GM12878 (cell line): ENCODE measurements around the gene GPR108. TPM values are rescaled to one million over a fixed set of nuclear protein-coding genes. Genes with fewer than 3 reads are reported as not detected.

Experiments
- ATAC-seq: fragments of 200-7000 bp; cut with Tn5 transposase; 3 replicates; pipeline ENCODE4 v1.9.1; 2020; ENCODE audit warnings: mild to moderate bottlenecking, moderate library complexity
- BruUV-seq: library from RNA; stranded (reverse); fragments of 400-500 nt; replicated peaks from 2 replicates; lab custom pipeline; 2021; lab: Mats Ljungman, UMichigan
- CTCF ChIA-PET: fragments of 300-600 bp; sonication (Branson Sonifier 250); formaldehyde crosslinking; extraction: SDS; loops from one replicate; lab custom pipeline; 2021; ENCODE audit warnings: inconsistent platforms; lab: Yijun Ruan, JAX
- POLR2A ChIA-PET: fragments of 350-600 bp; formaldehyde crosslinking; extraction: SDS; loops from one replicate; lab custom pipeline; 2021; ENCODE audit warnings: inconsistent platforms; lab: Charles Lee
- RAD21 ChIA-PET: fragments of 300-600 bp; sonication (Branson Sonifier 250); formaldehyde crosslinking; loops from one replicate; lab custom pipeline; 2023; ENCODE audit warnings: antibody characterized with exemption; ENCODE audit not compliant: unreplicated experiment; lab: Charles Lee
- SMC1A ChIA-PET: fragments of 300-600 bp; sonication (Branson Sonifier 250); formaldehyde crosslinking; loops from one replicate; lab custom pipeline; 2023; ENCODE audit not compliant: unreplicated experiment, uncharacterized antibody; lab: Charles Lee
- DNase-seq: peaks from one replicate; pipeline ENCODE4 v3.0.0-alpha.2; 2011; ENCODE audit warnings: low read depth, low spot score
- FAIRE-seq: peaks from 3 replicates; lab custom pipeline; 2011; peaks lifted over from hg19 to GRCh38; lab: Jason Lieb, UNC
- H2AFZ ChIP-seq: 2 replicates; pipeline ENCODE4 v1.6.0; 2011; ENCODE audit warnings: low read depth, low read length, control low read depth; ENCODE audit not compliant: control insufficient read depth
- H3K27ac ChIP-seq: 2 replicates; pipeline ENCODE4 v1.5.1; 2011; ENCODE audit warnings: control low read depth; ENCODE audit not compliant: control insufficient read depth, insufficient read depth
- H3K27me3 ChIP-seq, 2 experiments: replicated peaks in 1 of 2; 2 replicates each; pipeline versions ENCODE4 v1.6.0 to v1.6.1; 2011; ENCODE audit warnings: low read length in 1 of 2; ENCODE audit not compliant: control insufficient read depth in 2 of 2, insufficient read depth in 2 of 2
- H3K36me3 ChIP-seq, 2 experiments: 2 replicates each; pipeline ENCODE4 v1.5.1; 2011; ENCODE audit warnings: low read length in 1 of 2; ENCODE audit not compliant: control insufficient read depth in 2 of 2, insufficient read depth in 2 of 2
- H3K4me1 ChIP-seq: 2 replicates; pipeline ENCODE4 v1.6.1; 2011; ENCODE audit warnings: mild to moderate bottlenecking, low read length, moderate library complexity, mixed read lengths; ENCODE audit not compliant: control insufficient read depth, insufficient read depth
- H3K4me2 ChIP-seq: 2 replicates; pipeline ENCODE4 v1.6.0; 2011; ENCODE audit warnings: control low read depth; ENCODE audit not compliant: control insufficient read depth, insufficient read depth
- H3K4me3 ChIP-seq: fragments of 200-600 bp; sonication (generic); 2 replicates; pipeline ENCODE4 v1.5.1; 2016
- H3K79me2 ChIP-seq: 2 replicates; pipeline ENCODE4 v1.6.0; 2011; ENCODE audit warnings: low read length; ENCODE audit not compliant: control insufficient read depth, insufficient read depth
- H3K9ac ChIP-seq: 2 replicates; pipeline ENCODE4 v1.8.0; 2011; ENCODE audit warnings: low read length, control low read depth, mixed read lengths; ENCODE audit not compliant: control insufficient read depth, insufficient read depth
- H3K9me3 ChIP-seq: replicated peaks from 3 replicates; pipeline ENCODE4 v1.5.1; 2011; ENCODE audit warnings: mild to moderate bottlenecking, low read length; ENCODE audit not compliant: control insufficient read depth, insufficient read depth
- H4K20me1 ChIP-seq: 2 replicates; pipeline ENCODE4 v1.6.0; 2011; ENCODE audit not compliant: control insufficient read depth, insufficient read depth
- CEBPB ChIP-seq, 2 experiments: fragments of 150-350 bp in 1 of 2; IDR thresholded peaks; 2 replicates each; pipeline ENCODE4 v1.6.1; 2012 to 2014; ENCODE audit warnings: low read depth in 2 of 2, low read length in 2 of 2, borderline replicate concordance in 1 of 2, inconsistent platforms in 1 of 2
- EED ChIP-seq: sonication (generic); IDR thresholded peaks from 2 replicates; pipeline ENCODE4 v1.6.1; 2016; ENCODE audit warnings: antibody characterized with exemption, low read depth
- EGR1 ChIP-seq, 2 experiments: IDR thresholded peaks; 1 replicate in 1 of 2; 2 replicates in 1 of 2; pipeline ENCODE4 v1.6.1; 2011 to 2012; ENCODE audit warnings: low read depth in 2 of 2, low read length in 2 of 2, borderline replicate concordance in 1 of 2, mild to moderate bottlenecking in 1 of 2, moderate library complexity in 1 of 2
- HDGF ChIP-seq: fragments of 450-650 bp; IDR thresholded peaks from 2 replicates; pipeline ENCODE4 v1.6.1; 2016; ENCODE audit warnings: antibody characterized with exemption
- IKZF1 ChIP-seq: fragments of 450-650 bp; conservative IDR thresholded peaks from 2 replicates; pipeline ENCODE4 v1.6.1; 2017; ENCODE audit warnings: antibody characterized with exemption, mild to moderate bottlenecking
- JUND ChIP-seq: IDR thresholded peaks from 2 replicates; pipeline ENCODE4 v1.6.1; 2012; ENCODE audit warnings: low read depth, mild to moderate bottlenecking, low read length, improper control_type of control experiment, moderate library complexity
- PML ChIP-seq: IDR thresholded peaks from 2 replicates; pipeline ENCODE4 v1.6.1; 2012; ENCODE audit warnings: low read length, inconsistent platforms
- RB1 ChIP-seq: fragments of 450-650 bp; formaldehyde crosslinking; IDR thresholded peaks from 2 replicates; pipeline ENCODE4 v1.6.1; 2017; ENCODE audit warnings: mild to moderate bottlenecking, borderline replicate concordance
- RUNX3 ChIP-seq: IDR thresholded peaks from 2 replicates; pipeline ENCODE4 v1.6.1; 2012; ENCODE audit warnings: low read length, inconsistent platforms
- ZBED1 ChIP-seq: IDR thresholded peaks from 2 replicates; pipeline ENCODE4 v1.6.1; 2016; ENCODE audit warnings: borderline replicate concordance
- WGBS: methylation state at CpG from one replicate; pipeline ENCODE4 v1.1.6; 2016; ENCODE audit warnings: low lambda C conversion rate; ENCODE audit not compliant: insufficient replicate concordance, insufficient coverage; ENCODE audit errors: missing lambda C conversion rate; 5-methylcytosine and 5-hydroxymethylcytosine counted together
- in situ Hi-C: fragments of 300-500 bp; cut with MboI; formaldehyde crosslinking; loops from 9 replicates; pipeline ENCODE4 v1.14.3; 2018; ENCODE audit warnings: mixed read lengths
- intact Hi-C: fragments of 100-400 bp; cut with micrococcal nuclease; formaldehyde crosslinking; loops from one replicate; pipeline ENCODE4 v1.14.2; 2022; ENCODE audit not compliant: unreplicated experiment
- polyA plus RNA-seq, 11 experiments: library from polyadenylated mRNA; depleted of rRNA in 4 of 11; unstranded in 6 of 11; stranded (reverse) in 5 of 11; fragments of >200 nt; fragmentation: Nextera tagmentation in 4 of 11; fragmentation: Illumina TruSeq in 1 of 11; extraction: Ambion mirVana in 4 of 11; extraction: Trizol in 1 of 11; gene quantifications; 1 replicate in 1 of 11; 2 replicates in 10 of 11; pipeline versions ENCODE4 v1.2.1 to v1.2.3, GENCODE V29; 2011 to 2016; ENCODE audit warnings: inconsistent platforms in 2 of 11, missing spikeins in 2 of 11, low read depth in 1 of 11
- total RNA-seq, 4 experiments: library from RNA; depleted of rRNA in 3 of 4; stranded (reverse); fragments of >200 nt in 3 of 4; fragmentation: Illumina TruSeq in 1 of 4; extraction: Trizol in 1 of 4; gene quantifications; 2 replicates each; pipeline versions ENCODE4 v1.2.1 to v1.2.3, GENCODE V29; 2013 to 2021
- TF ChIP-seq, protein P1 (sequence below): IDR thresholded peaks from 2 replicates; pipeline ENCODE4 v1.6.1; 2011; ENCODE audit warnings: low read depth, low read length, improper control_type of control experiment, borderline replicate concordance
- TF ChIP-seq, protein P2 (sequence below): IDR thresholded peaks from 2 replicates; pipeline ENCODE4 v1.6.1; 2011; ENCODE audit warnings: borderline replicate concordance, low read depth, mild to moderate bottlenecking, moderate library complexity, mixed read lengths, low read length; ENCODE audit not compliant: insufficient read depth; ENCODE audit errors: extremely low read length
- TF ChIP-seq, protein P3 (sequence below): fragments of 450-650 bp; IDR thresholded peaks from 2 replicates; pipeline ENCODE4 v1.6.1; 2016; ENCODE audit warnings: mild to moderate bottlenecking
- TF ChIP-seq, protein P4 (sequence below): IDR thresholded peaks from 2 replicates; pipeline ENCODE4 v1.6.1; 2012; ENCODE audit warnings: mild to moderate bottlenecking, low read depth, low read length

Gene GPR108
- total and polyA plus RNA-seq, 10 of the 15 experiments (the other 5 are each of a cell fraction or from before 2014, with no cell fraction given), result 4.4 to 87.2 (median 57.1) TPM

DNA sequence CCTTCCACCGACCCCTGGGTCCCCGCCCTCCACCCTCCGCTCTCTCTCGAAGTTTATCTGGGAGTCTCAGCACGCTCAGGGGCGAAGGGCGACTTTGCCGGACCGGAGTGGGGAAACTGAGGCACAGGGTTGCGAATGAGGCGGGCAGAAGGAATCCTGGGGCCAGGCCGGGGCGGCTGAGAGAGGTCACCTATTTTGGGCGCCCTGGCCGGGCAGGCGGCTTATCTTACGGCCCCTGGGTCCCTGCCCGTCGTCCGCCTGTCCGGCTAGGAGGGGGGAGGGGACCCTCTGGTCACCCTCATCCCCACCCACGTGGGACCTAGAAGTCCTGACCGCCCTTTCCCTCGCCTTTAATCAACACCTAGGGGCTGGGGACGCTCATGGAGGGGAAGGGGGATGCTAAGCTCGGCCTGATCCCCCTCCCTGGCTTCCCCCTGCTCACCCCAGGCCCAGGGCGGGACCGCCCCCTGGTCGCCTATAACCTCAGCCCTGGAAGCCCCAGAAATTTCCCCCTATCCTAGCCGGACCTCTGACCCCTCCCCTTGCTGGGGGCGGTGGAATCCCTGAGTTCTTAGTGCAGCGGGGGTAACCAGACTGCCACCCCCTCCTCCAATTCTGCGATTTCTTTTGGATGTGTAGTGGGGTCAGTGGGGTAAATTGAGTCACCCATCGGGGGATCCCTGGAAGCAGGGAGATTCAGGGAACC, 2.7 kb upstream of the GPR108 start (continued):
- TF ChIP-seq, protein P1, sequence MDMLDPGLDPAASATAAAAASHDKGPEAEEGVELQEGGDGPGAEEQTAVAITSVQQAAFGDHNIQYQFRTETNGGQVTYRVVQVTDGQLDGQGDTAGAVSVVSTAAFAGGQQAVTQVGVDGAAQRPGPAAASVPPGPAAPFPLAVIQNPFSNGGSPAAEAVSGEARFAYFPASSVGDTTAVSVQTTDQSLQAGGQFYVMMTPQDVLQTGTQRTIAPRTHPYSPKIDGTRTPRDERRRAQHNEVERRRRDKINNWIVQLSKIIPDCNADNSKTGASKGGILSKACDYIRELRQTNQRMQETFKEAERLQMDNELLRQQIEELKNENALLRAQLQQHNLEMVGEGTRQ, result no peak
- TF ChIP-seq CEBPB (IDR thresholded peaks at IDR 0.05; ENCODE audit: borderline replicate concordance in 1 of 2, low read depth in 2 of 2, low read length in 2 of 2) (no peak), IKZF1 (peak; percentile 41; the same call in 1 of the 2 replicates), RUNX3 (no peak; the same call in 1 of the 2 replicates), ZBED1 (no peak), EED (no peak; the same call in 1 of the 2 replicates), PML (no peak)
- TF ChIP-seq, protein P2, sequence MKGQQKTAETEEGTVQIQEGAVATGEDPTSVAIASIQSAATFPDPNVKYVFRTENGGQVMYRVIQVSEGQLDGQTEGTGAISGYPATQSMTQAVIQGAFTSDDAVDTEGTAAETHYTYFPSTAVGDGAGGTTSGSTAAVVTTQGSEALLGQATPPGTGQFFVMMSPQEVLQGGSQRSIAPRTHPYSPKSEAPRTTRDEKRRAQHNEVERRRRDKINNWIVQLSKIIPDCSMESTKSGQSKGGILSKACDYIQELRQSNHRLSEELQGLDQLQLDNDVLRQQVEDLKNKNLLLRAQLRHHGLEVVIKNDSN, result peak; percentile 24

DNA sequence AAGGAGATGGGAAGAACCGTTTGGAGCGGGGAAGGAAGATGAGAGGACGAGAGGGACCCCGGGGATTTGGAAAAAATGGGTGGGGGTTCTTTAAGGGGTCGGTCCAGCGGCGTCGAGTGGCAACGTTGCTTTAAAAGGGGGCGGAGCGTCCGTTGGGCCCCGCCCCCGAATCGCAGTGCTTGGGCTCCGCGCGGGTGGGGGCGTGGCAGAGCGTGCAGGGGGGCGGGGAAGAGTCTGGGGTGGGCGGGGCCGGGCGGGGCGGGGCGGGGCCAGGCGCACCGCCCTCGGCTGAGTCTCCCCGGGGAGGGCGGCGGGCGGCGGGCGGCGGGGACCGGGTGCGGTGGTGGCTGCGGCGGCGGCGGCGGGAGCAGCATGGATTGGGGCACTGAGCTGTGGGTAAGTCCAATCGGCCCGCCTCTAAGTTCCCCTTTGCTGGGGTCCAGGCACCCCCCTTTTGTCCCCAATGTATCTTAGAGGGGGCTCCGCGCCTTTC, 2.1 kb upstream of the GPR108 start, which contains the start of gene TRIP10:
TSS of gene TRIP10 (plus strand) at position 291 of the 493 bp plus-strand sequence. CDS start at position 373, 82 bp downstream.
- peaks cover 6% of the 10 kb centered on the region in 2 experiments; a peak in 3 of 4 replicates for H3K36me3 ChIP-seq
- peaks cover 44% of the 10 kb centered on the region for H3K79me2 ChIP-seq
- no TSS peak for BruUV-seq
- no peaks in the 10 kb centered on the region for H3K27me3 ChIP-seq
- DNase-seq, result no peak
- ChIA-PET POLR2A (interaction anchor here (0.6 to 4.0 kb wide), 4 partner anchors 28 to 70 kb away, joined by 3 to 19 read pairs (median 10); partner anchors contain the start of genes SH2D3A and TNFSF14), CTCF (interaction anchor here (1.4 to 5.5 kb wide), 9 partner anchors 14 to 221 kb away, joined by 3 to 104 read pairs (median 7); partner anchors contain the start of gene SH2D3A), RAD21 (interaction anchor here (1.1 to 5.1 kb wide), 6 partner anchors 14 to 223 kb away, joined by 5 to 76 read pairs (median 25); no protein-coding TSS in a partner anchor), SMC1A (interaction anchor here (1.1 to 4.0 kb wide), 7 partner anchors 17 to 221 kb away, joined by 4 to 55 read pairs (median 14); partner anchors contain the start of gene VAV1)
- peaks cover 30% of the 10 kb centered on the region for H3K4me1 ChIP-seq
- no peaks in the 10 kb centered on the region for H3K9me3 ChIP-seq
- peak; percentile 3 for ATAC-seq
- peak within 1 kb of the TSS; percentile 90 for H2AFZ ChIP-seq
- peak within 1 kb of the TSS; percentile 90 for H3K9ac ChIP-seq
- intact Hi-C loops (loop anchor here (2.0 kb wide), 1 partner anchor 27 kb away; the partner anchor contains the start of gene SH2D3A), in situ Hi-C loops (loop anchor here (5.0 kb wide), 2 partner anchors 123 to 222 kb away; no protein-coding TSS in a partner anchor)
- H3K4me3 ChIP-seq, result peak within 1 kb of the TSS; percentile 100
- no peaks in the 10 kb centered on the region for H4K20me1 ChIP-seq
- H3K27ac ChIP-seq, result peak within 1 kb of the TSS; percentile 92
- WGBS, result 1% methylated on average over 23 of the region's 47 CpGs
- H3K4me2 ChIP-seq, result peak within 1 kb of the TSS; percentile 100
- FAIRE-seq, result peak; percentile 7
- TF ChIP-seq JUND (0 out of 2 replicates have a peak, but pooled peaks have one; percentile 2), HDGF (no peak), EGR1 (IDR thresholded peaks at IDR 0.05; ENCODE audit: borderline replicate concordance in 1 of 2, low read depth in 2 of 2, low read length in 2 of 2) (peak in 1 of 2 experiments; percentile 43; a peak in 1 of 3 replicates), RB1 (no peak)
- TF ChIP-seq, protein P3, sequence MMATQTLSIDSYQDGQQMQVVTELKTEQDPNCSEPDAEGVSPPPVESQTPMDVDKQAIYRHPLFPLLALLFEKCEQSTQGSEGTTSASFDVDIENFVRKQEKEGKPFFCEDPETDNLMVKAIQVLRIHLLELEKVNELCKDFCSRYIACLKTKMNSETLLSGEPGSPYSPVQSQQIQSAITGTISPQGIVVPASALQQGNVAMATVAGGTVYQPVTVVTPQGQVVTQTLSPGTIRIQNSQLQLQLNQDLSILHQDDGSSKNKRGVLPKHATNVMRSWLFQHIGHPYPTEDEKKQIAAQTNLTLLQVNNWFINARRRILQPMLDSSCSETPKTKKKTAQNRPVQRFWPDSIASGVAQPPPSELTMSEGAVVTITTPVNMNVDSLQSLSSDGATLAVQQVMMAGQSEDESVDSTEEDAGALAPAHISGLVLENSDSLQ, result peak; percentile 18; the same call in 1 of the 2 replicates
- TF ChIP-seq, protein P4, sequence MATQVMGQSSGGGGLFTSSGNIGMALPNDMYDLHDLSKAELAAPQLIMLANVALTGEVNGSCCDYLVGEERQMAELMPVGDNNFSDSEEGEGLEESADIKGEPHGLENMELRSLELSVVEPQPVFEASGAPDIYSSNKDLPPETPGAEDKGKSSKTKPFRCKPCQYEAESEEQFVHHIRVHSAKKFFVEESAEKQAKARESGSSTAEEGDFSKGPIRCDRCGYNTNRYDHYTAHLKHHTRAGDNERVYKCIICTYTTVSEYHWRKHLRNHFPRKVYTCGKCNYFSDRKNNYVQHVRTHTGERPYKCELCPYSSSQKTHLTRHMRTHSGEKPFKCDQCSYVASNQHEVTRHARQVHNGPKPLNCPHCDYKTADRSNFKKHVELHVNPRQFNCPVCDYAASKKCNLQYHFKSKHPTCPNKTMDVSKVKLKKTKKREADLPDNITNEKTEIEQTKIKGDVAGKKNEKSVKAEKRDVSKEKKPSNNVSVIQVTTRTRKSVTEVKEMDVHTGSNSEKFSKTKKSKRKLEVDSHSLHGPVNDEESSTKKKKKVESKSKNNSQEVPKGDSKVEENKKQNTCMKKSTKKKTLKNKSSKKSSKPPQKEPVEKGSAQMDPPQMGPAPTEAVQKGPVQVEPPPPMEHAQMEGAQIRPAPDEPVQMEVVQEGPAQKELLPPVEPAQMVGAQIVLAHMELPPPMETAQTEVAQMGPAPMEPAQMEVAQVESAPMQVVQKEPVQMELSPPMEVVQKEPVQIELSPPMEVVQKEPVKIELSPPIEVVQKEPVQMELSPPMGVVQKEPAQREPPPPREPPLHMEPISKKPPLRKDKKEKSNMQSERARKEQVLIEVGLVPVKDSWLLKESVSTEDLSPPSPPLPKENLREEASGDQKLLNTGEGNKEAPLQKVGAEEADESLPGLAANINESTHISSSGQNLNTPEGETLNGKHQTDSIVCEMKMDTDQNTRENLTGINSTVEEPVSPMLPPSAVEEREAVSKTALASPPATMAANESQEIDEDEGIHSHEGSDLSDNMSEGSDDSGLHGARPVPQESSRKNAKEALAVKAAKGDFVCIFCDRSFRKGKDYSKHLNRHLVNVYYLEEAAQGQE, result no peak
